AG04450 (cell line): ENCODE results near the gene TMEM63B. TPM values are rescaled to one million over a fixed set of nuclear protein-coding genes. Genes with fewer than 3 reads are reported as not detected.

ENCODE experiments used
- CTCF ChIA-PET: fragments of 300-600, 350-600 bp; formaldehyde crosslinking; extraction: SDS; loops from one replicate; lab custom pipeline; 2022; ENCODE audit warnings: antibody characterized with exemption, inconsistent platforms; lab: Charles Lee
- POLR2A ChIA-PET: fragments of 350-600 bp; formaldehyde crosslinking; extraction: SDS; loops from one replicate; lab custom pipeline; 2021; ENCODE audit warnings: antibody characterized with exemption, inconsistent platforms; lab: Yijun Ruan, JAX
- DNase-seq: peaks from one replicate; pipeline ENCODE4 v3.0.0-alpha.2; 2011; ENCODE audit warnings: low read depth, low spot score
- H3K27ac ChIP-seq: one replicate; pipeline ENCODE4 v1.5.1; 2012; ENCODE audit warnings: low read depth, low read length, control low read depth
- H3K27me3 ChIP-seq: one replicate; pipeline ENCODE4 v1.6.0; 2012; ENCODE audit warnings: low read length; ENCODE audit not compliant: control insufficient read depth, insufficient read depth
- H3K4me3 ChIP-seq: 2 replicates; pipeline ENCODE4 v1.5.1; 2011; ENCODE audit warnings: mild to moderate bottlenecking, low read depth, low read length, control low read depth
- H3K9me3 ChIP-seq: 2 replicates; pipeline ENCODE4 v1.5.1; 2012; ENCODE audit warnings: low read length; ENCODE audit not compliant: control insufficient read depth, insufficient read depth
- CTCF ChIP-seq: IDR thresholded peaks from 2 replicates; pipeline ENCODE4 v1.5.1; 2011; ENCODE audit warnings: low read depth, low read length, control low read depth, inconsistent platforms
- polyA plus RNA-seq: library from polyadenylated mRNA; depleted of rRNA; stranded (reverse); fragments of >200 nt; gene quantifications from 2 replicates; pipeline ENCODE4 v1.2.3, GENCODE V29; 2011

TMEM63B gene
- polyA plus RNA-seq, 1 experiment, result 39.4 TPM

- Histone ChIP-seq H3K9me3 (no peaks in the 10 kb centered on the region; the same call in 1 of the 2 replicates), H3K27ac (no peak overlapping the region), H3K4me3 (no peak overlapping the region), H3K27me3 (no peaks in the 10 kb centered on the region)
- POLR2A ChIA-PET, result no interaction called here
- no peak for TF ChIP-seq CTCF
- DNase-seq, result no peak
- CTCF ChIA-PET, result no interaction called here
Measured at GRCh38 chr6:44123544-44123943, 3.8 kb upstream of the TMEM63B start.

GRCh38 chr6:44126320-44127149 is 819 bp upstream of the TMEM63B start:
- ChIA-PET POLR2A (no interaction called here), CTCF (interaction anchor here (1.3 kb wide), 1 partner anchor 10 kb away, joined by 4 read pairs; no protein-coding TSS in a partner anchor)
- Histone ChIP-seq H3K27ac (peak overlapping the region; percentile 90), H3K27me3 (no peaks in the 10 kb centered on the region), H3K9me3 (no peaks in the 10 kb centered on the region; the same call in 1 of the 2 replicates), H3K4me3 (peak overlapping the region; percentile 80)
- TF ChIP-seq CTCF, result no peak
- DNase-seq, result no peak

DNA sequence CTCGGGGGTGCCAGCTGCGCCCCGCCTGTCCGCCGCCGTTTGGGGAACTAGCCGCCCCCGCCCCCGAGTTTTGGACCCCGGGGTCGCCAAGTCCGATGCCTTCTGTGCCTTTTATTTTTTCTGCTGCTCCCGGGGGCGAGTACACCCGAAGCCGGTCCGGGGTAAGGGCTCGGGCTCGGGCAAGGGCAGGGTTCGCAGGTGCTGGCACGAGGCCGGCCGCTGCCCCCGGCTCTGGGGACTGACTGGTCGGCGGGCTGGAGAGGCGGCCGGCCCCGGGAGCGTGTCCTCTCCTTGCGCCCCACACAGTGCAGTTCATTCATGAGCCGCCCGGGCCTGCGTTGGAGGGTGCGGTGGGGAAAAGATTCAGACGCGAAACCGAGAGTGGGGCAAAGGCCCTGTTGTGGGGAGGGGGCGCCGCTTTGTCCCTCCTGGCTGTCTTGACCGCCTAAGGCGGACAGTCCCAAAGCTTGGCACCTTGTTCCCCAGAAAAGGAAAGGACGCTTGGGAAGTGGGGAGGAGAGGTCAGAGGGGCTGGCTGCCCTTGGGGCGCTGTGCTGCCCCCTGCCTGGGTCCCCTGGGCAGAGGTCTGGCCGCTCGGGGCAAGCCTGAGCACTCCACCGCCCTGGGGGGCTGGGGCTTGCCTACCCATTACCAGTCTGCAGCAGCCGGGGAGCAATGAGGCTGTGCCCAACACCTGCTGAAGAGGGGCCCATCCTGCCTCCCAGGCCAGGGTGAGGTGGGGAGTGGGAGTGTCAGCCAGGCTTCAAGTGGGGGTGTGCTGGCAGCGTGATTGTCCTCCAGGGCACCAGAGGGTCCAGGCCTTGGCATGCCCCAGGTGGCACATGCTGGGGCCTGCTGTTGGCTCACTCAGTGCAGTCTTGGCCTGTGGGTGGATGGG is 915 bp downstream of the TMEM63B start:
- Histone ChIP-seq H3K27me3 (no peaks in the 10 kb centered on the region), H3K4me3 (peak overlapping the region; percentile 76), H3K27ac (no peak overlapping the region), H3K9me3 (no peaks in the 10 kb centered on the region; the same call in 1 of the 2 replicates)
- TF ChIP-seq CTCF, result 0 out of 2 replicates have a peak, but pooled peaks have one; percentile 3
- ChIA-PET POLR2A (interaction anchor here (0.7 kb wide), 1 partner anchor 501 kb away, joined by 4 read pairs; no protein-coding TSS in a partner anchor), CTCF (no interaction called here)
- DNase-seq, result no peak

GRCh38 chr6:44129841-44130322 is 2.5 kb downstream of the TMEM63B start:
- Histone ChIP-seq H3K4me3 (no peak overlapping the region), H3K9me3 (no peaks in the 10 kb centered on the region; the same call in 1 of the 2 replicates), H3K27me3 (no peaks in the 10 kb centered on the region), H3K27ac (no peak overlapping the region)
- ChIA-PET CTCF (interaction anchor here (0.6 to 0.9 kb wide), 3 partner anchors 14 to 105 kb away, joined by 3 to 4 read pairs (median 3); no protein-coding TSS in a partner anchor), POLR2A (no interaction called here)
- no peak for TF ChIP-seq CTCF
- DNase-seq, result no peak
